KG1 (cell line): ENCODE results near the gene TCAP.

Experiments used
- DNase-seq: peaks from one replicate; lab custom pipeline; 2025; lab: John Stamatoyannopoulos, UW

TCAP gene

DNA sequence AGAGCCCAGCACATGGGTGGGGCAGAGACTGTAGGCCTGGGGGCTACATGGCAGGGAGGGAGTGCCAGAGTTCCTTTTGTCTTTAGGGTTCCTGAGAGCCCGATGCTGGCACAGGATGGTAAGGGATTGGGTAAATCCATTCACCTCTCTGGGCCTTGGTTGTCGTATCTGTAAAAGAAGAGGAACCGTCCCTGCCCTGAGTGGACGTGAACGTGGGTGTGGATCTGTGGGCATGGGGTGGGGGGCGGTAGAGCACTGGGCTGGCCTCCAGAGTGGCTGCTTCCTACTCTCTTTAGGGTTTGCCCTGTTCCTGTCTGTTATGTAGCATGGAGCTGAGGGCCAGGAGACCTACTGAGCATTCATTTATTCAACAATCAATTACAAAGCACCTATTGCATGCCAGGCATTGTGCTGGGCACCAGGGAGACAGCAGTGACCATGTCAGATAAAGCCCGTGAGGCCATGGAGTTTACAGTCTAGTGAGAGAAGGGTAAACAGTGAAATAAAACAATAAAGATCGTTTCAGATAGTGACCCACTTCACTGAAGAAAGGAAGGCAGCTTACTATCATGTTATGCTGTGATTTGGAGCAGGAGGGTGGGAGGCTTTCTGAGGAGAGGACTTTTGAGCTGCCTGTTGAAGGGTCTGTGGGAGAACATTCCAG is 13.1 kb upstream of the TCAP start:
- no peak for DNase-seq

DNA sequence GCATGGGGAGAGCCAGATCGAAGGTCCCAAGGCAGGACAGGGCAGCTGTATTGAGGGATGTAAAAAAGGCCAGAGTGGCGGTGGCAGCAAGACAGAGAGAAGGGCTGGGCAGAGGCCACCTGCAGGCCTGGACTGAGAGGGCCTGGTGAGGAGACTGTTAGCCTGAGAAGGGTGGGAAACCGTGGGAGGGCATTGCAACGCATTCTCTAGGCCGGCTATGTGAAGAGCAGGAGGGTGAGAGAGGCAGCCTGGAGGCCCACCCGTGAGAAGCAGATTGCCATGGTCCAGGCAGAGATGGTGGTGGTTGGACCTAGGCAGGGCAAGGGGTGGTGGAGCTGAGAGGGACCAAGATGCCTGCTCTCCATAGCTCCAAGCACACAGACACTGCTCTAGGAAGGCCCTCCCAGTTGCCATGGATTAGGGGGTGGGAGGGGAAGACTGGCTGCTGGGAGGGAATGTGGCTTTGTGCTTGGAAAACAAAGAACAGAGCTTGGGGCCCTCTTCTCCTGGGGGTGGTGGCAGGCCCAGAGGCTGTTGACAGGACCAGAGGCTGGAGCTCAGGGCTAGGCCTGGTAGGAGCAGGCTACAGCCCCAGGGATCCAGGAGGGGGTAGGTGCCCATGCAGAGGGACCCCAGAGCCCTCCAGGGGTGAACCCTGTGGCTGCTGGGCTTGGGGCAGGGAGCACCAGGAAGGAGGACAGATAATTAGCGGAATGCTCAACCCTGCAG is 12.4 kb upstream of the TCAP start:
- no peak for DNase-seq

DNA sequence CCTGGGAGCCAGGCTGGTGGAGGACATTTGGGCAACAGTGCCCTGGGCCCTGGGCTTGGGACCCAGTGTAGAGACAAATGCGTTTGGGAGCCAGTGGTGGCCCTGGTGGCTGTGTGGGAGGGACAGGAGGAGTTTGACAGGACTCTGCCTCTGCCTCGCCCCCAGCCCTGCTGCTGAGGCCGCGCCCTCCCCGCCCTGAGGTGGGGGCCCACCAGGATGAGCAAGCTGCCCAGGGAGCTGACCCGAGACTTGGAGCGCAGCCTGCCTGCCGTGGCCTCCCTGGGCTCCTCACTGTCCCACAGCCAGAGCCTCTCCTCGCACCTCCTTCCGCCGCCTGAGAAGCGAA is 11.9 kb upstream of the TCAP start:
- no peak for DNase-seq

DNA sequence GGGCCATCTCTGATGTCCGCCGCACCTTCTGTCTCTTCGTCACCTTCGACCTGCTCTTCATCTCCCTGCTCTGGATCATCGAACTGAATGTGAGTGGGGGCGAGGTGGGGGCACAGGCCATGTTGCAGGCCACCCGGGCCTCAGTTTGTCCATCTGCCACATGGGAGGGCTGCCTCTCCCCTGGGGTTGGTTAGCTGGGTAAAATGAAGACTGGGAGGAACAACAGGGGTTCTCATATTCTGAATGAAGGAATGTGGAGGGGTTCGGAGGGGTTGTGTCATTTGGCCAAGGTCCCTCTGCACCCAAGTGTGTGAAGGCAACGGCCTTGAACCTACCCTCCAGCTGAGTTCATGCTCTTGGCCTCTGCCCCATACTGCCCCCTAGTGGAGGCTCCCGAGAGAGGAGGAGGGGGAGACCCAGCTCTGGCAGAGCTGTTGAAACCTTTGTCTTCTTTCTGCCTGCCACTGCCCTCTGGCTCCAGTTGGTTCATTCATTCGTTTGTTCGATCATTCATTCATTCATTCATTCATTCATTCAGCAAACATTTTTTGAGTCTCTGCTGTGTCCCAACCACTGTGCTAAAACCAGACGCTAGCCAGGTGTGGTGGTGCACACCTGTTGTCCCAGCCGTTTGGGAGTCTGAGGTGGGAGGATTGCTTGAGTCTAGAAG is 11.4 kb upstream of the TCAP start:
- DNase-seq, result no peak

DNA sequence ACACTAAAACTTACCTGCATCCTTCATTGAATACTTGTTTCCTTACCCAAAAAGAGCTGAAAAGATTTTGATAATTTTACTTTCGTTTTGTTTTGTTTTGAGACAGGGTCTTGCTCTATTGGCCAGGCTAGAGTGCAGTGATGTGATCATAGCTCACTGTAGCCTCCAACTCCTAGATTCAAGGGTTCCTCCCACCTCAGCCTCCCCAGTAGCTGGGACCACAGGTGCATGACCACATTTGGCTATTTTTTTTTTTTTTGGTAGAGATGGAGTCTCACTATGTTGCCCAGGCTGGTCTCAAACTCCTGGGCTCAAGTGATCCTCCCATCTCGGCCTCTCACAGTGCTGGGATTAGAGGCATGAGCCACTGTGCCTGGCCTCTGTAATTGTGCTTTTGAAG is 10.0 kb upstream of the TCAP start:
- no peak for DNase-seq

DNA sequence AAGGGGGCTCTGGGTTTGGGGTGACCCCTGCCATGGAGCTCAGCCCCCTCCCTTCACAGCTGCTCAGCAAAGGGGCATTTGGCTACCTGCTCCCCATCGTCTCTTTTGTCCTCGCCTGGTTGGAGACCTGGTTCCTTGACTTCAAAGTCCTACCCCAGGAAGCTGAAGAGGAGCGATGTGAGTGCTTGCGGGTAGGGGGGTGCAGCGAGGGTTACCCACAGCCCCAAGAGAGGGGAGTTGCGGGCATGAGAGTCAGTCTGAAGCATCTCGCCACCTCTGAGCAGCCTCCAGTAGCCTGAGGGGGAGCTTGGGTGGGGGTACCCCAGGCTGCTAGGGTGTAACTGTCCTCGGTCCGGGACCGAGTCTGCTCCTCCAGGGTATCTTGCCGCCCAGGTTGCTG is 6.8 kb upstream of the TCAP start:
- no peak for DNase-seq

DNA sequence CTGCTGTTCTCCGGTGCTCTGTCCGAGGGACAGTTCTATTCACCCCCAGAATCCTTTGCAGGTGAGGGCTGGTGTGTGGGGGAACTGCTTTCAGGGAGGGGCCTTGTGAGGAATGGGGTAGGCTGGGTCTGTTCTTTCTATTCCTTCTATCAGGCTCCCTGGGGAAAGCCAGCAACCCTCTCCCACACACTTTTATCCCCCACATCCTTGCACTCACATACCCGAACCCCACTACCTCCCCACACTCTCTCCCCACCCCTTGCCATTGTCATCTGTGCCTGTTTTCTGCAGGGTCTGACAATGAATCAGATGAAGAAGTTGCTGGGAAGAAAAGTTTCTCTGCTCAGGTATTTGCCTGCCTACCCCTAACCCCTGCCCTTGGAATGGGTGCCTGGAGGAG is 6.4 kb upstream of the TCAP start:
- no peak for DNase-seq

DNA sequence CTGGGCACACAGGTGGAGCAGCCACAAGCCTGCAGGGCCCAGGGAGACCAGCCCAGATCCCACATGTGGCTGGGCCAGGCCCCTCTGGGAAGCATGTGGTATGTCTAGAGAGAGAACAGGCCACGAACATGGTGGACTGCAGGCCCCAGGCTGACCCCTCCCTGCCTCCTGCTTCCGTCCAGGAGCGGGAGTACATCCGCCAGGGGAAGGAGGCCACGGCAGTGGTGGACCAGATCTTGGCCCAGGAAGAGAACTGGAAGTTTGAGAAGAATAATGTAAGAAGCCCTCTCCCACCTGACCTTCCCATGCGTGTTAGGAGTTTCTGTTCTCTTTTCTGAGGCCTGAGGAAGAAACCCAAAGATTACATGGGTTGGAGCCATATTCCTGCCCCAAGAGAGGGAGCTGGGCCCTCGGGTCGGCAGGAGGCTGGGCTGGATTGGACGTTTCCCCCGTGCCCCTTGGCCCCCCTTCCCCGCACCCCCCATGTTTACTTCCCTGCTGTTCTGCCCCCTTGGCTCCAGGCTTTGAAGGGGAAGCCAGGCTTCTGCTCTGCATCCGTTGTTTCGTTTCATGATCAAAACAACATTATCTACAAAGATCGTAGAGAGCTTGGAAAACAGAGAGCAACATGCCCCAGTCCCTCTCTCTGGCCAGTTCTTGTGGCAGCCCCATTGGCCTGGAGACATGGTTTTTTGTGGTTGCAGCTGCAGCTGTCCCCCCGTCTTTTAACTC is 5.7 kb upstream of the TCAP start:
- DNase-seq, result no peak

DNA sequence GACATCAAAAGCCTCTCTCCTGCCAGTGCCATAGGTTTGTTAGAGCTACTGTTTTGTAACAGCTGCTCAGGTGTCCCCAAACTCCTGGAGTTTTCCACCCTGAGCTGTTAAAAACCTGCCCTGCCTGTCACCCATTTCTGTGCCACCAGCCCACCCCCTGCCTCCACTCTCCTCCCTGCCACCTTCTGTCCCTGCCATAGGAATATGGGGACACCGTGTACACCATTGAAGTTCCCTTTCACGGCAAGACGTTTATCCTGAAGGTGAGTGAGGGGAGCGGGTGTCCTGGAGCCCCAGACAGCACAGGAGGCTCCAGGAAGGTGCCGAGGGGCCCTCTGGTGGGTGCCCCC is 5.2 kb upstream of the TCAP start:
- DNase-seq, result no peak

DNA sequence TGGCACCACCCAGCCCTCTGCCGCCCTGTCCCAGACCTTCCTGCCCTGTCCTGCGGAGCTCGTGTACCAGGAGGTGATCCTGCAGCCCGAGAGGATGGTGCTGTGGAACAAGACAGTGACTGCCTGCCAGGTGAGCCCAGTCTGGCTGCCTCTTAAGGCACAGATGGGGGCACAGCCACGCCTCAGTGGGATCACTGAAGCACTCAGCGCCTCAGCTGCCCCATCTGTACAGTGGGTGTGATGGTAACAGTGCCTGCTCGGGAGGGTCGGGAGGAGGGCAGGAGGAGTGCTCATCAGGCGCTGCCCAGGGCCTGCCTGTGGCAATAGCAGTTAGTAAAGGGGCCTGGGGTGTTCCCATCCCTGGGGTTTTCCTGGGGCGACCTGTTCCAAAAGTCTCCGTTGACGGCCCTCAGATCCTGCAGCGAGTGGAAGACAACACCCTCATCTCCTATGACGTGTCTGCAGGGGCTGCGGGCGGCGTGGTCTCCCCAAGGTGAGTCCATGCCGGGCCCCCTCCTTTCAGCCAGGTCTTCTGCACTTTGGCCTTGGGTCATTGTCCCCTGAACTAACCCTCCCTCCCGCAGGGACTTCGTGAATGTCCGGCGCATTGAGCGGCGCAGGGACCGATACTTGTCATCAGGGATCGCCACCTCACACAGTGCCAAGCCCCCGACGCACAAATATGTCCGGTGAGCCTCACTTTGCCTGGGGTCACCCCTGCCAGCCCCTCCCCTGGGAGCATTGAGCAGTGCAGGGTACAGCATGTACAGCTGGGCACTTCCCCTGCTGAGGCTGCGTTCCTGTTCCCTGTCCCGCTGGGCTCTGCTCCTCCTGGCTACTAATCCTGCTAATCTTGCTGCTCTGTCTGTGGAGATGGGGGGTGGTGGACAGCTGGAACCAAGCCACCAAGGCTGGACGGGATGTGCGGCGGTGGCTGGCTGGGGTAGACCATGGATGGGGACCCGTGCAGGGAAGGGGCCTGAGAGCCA is 4.5 kb upstream of the TCAP start:
- DNase-seq, result no peak

DNA sequence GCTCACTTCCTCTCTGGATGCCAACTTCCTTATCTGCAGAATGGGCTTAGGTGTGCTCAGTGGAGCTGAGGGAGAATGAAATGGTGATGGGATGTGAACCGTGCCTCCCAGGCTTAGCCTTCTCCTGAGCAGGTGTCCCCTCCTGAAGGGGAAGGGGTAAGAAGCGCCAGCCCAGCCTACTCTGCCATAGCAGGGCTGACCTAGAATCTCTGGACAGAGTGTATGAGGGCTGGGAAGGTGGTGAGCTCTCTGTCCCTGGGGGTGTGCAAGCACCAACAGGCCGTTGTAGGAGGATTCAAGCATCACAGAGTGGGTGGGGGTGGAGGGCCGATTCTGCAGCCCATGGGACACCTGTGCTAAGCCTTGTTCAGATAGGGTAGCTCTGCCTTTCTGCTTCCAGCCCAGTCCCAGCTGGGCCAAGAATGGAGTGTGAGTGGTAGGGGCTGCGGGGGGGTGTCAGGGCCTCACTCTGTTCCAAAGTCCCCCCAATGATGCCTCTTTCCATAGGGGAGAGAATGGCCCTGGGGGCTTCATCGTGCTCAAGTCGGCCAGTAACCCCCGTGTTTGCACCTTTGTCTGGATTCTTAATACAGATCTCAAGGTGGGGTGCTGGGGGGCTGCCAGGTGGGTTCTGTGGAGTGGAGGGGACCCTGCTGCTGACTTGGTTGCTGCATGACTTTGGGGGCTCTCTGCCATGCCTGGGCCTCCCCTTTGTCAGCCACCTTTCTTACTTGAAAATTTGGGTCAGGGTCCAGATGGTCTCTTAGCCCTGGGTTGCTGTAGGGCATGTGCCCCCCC is 3.2 kb upstream of the TCAP start:
- DNase-seq, result no peak

DNA sequence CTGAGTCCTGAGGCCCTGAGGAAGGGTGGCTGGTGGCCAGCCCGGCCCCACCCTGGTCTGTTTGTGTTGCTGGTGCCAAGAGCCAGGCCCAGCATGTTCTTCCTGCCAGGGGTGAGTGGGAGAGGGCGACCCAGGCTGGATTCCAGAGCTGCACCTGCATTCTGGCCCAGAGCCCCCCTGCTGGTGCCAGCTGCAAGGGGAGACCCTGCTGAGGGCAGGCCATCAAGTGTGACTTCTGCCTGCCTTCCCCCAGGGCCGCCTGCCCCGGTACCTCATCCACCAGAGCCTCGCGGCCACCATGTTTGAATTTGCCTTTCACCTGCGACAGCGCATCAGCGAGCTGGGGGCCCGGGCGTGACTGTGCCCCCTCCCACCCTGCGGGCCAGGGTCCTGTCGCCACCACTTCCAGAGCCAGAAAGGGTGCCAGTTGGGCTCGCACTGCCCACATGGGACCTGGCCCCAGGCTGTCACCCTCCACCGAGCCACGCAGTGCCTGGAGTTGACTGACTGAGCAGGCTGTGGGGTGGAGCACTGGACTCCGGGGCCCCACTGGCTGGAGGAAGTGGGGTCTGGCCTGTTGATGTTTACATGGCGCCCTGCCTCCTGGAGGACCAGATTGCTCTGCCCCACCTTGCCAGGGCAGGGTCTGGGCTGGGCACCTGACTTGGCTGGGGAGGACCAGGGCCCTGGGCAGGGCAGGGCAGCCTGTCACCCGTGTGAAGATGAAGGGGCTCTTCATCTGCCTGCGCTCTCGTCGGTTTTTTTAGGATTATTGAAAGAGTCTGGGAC is 2.4 kb upstream of the TCAP start:
- no peak for DNase-seq

DNA sequence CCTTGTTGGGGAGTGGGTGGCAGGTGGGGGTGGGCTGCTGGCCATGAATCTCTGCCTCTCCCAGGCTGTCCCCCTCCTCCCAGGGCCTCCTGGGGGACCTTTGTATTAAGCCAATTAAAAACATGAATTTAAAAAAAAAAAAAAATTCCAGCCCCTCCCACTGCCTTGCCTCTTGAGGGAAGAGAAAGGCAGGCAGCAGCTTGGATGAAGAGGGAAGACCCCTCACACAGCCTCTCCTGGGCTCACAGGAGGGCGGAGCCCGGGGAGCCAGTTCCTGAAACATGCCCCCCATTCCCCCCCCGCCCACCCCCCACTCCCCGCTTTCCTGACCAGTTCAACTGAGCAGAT is 1.8 kb upstream of the TCAP start:
- DNase-seq, result no peak

DNA sequence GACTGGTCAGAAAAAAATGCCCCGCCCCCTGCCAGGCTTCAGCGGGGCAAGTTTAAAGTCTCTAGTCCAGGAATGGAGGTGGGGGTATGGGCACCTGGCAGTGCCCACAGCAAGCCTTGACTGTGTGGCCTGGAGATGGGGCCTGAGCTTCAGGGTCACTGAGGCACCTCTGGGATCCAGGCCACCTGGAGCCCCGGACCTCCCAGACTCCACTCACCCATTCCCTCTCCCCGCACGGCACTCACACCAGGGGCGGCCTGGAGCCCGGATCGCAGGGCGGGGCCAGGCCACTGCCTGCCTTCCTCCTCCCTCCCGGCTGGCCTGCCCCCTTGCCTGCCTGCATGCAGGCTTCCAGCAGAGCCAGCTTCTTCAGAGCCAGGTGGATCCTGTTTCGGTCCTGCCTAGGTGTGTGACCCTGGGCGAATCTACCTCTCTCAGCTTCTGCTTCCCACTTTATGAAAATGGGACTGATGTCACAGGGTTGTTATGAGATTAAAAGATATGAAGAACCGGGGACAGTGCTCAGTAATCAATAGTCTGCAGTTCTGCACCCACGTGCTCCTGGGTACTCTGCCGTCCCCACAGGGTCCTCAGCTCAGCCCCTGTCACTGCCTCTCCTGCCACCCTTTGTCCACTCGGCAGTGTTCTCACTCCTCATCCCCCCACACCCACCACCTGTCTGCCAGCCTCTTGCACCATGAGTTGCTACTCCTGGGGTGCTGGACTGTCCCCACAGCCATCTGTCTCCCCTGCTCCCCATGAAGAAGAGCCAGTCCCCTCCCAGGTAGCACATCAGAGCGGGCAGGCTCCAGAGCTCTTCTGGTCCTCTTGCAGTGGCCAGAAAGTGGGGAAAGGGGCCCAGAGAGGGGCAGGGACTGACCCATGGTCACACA is 1.2 kb upstream of the TCAP start:
- DNase-seq, result no peak

DNA sequence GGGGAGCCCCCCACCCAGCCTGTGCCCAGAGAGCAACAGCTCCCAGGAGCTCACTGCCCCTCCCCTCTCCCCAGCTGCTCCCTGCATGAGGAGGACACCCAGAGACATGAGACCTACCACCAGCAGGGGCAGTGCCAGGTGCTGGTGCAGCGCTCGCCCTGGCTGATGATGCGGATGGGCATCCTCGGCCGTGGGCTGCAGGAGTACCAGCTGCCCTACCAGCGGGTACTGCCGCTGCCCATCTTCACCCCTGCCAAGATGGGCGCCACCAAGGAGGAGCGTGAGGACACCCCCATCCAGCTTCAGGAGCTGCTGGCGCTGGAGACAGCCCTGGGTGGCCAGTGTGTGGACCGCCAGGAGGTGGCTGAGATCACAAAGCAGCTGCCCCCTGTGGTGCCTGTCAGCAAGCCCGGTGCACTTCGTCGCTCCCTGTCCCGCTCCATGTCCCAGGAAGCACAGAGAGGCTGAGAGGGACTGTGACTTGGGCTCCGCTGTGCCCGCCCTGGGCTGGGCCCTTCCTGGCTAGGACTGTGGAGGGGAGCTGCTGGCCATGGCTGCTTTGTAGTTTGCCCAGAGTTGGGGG is 584 bp downstream of the TCAP start:
- no peak for DNase-seq

DNA sequence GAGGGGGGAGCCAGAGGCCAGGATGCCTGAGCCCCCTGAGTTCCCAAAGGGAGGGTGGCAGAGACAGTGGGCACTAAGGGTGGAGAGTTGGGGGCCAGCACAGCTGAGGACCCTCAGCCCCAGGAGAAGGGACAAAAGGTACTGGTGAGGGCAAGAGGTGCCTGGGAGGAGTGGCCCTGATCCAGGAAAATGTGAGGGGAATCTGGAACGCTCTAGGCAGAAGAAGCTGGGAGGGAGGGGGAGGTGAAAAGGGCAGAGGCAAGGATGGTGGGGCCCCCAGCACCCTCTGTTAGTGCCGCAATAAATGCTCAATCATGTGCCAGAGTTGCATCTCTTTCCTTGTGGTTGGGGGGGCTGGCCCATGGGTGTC is 1.1 kb downstream of the TCAP start:
- no peak for DNase-seq

DNA sequence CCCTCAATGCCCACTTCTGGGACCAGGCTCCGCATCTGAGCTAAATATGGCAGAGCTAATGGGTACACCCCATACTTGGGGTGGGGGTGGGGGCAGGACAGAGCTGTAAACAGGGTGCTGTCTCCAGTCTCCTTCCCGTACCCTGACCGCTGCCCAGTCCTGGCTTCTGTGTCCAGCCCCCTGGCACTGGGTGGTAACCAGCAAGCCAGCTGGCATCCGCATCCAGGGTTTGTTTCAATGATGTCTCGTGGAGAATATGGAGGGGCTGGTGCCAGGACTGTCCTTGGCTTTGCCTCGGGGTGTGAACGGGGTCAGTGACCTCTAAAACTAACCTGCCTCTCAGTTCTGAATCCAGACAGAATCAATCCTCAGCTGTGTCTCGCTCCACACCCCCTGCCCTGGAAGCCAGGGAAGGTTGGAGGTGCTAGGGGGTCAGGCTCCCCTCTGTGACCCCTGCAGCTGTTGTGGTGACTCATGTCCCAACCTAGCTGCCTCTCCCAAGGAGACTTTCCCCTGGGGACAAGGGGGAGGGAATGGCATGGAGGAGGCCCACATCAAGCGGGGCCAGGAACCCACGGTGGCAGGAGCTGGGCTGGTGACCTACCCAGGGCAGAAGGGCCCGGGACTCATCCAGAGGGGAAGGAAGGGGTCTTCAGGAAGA is 1.6 kb downstream of the TCAP start:
- DNase-seq, result no peak

DNA sequence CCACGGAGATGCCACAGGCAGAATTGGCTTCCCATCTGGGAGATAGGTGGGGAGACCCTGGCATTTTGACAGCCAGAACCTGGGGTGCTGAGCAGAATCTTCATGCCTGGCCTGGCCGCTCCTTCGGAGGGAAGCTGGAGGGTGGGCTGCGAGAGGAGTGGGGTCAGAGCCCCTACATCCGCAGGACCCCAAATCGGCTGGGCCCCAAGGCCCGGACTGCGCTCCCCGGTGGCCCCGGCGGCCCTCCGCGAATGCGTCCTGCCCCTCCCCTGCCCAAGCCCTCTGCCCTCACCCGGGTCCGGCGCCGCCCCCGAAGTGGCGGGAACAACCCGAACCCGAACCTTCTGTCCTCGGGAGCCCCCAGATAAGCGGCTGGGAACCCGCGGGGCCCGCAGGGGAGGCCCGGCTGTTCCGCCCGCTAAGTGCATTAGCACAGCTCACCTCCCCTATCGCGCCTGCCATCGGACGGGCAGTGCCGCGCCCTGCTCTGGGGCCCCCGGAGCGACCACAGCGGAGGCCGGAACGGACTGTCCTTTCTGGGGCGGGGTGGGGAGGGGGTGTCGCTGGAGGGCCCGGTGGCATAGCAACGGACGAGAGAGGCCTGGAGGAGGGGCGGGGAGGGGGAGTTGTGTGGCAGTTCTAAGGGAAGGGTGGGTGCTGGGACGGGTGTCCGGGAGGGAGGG is 2.3 kb downstream of the TCAP start:
- no peak for DNase-seq
